Activated T-helper 1 cell treated with Interleukin-2 at 50 U/mL for 16 hours (primary cell): Measurements from ENCODE around the gene PTPRT.

ENCODE experiments used
- DNase-seq: peaks from one replicate; pipeline ENCODE4 v3.0.0-alpha.2; 2020; ENCODE audit warnings: low read depth

Gene PTPRT

DNA sequence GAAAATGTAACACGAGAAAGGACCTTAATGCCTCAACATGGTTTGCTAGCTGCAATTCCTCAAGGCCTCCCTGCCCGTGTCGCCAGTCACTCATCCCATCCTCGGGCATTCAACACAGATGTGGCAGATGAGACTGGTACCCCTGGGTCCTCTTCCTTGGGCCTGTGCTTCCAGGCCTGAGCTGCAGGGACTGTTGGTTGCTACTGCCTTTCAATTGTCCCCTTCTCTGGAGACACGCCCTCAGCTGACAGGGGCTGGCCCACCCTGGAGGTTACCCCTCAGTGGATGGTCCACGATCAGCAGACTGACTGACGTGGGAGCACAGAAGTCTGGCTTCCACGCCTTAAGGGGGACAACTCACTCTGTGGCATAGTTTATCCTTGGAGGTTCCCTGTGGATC lies 1076.5 kb downstream of the PTPRT start:
- no peak for DNase-seq

DNA sequence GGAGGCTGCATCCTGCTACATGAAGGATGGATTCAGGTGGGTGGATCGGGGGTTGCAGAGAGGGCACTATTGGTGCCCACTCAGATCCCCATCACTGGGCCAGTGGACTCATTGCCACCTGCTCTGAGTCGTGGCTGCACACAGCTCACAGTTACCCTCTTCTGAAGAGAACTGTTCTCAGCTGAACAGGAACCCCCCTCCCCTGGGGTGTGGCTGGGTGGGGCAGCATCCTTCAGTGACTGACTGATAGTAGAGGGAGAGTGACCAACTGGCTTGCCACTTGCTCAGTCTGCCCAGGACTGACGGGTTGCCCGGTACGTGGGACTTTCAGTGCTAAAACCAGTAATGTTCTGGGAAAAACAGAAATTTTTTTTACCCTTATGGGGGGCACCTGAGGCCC lies 1077.5 kb downstream of the PTPRT start:
- DNase-seq = no peak

DNA sequence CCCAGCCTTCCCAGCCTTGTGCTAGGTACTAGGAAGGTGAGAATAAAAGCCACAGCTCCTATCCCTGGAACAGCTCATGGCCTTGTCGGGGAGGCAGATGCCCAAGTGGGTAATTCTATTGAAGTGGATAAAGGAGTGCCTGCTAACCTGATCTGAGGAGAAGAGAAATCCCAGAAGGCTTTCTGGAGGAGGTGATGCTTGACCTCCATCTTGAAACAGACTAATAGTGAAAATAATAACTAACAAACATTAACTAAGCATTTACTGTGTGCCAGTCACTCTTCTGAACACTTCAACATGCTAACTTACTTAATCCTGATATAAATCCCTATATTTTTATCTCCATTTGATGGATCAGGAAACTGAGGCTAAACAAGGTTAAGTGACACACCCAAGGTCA lies 1078.4 kb downstream of the PTPRT start:
- DNase-seq = no peak

DNA sequence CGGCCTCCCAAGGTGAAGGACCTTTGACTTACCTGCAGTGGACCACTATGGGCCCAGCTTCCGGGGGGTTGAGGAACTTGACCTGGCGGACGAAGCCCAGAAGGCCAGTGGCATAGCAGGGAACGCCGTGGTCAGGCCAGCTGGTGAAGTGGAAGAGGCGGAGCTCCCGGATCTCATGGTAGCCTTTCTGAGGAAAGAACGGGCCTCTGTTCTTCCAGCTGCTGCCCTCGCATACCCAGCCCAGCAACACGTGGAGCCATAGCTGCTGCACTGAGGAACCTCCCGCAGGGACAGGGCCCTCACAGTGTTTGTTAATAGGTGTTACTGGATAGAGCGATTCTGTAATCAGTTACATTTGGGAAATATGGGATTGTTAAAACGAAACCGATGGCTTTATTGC lies 1079.4 kb downstream of the PTPRT start:
- no peak for DNase-seq

DNA sequence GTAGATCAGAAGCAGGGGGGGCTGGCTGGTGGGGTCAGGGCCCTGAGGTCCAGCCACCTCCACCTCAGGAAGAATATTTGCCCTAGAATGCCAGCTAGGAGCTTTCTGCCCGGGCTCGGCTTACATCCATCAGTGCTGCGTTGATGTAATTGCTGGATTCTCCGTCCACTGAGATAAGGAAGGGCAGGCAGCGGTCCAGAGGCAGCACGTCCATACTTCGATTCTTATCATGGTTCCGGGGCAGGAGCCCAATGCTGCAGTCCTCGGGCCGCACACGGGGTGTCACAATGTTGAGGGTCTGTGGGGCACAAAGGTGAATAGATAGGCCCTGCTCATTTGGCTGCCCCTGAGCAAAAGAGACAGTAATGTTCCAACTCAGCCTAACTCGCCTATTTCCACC lies 1087.7 kb downstream of the PTPRT start:
- DNase-seq = no peak

DNA sequence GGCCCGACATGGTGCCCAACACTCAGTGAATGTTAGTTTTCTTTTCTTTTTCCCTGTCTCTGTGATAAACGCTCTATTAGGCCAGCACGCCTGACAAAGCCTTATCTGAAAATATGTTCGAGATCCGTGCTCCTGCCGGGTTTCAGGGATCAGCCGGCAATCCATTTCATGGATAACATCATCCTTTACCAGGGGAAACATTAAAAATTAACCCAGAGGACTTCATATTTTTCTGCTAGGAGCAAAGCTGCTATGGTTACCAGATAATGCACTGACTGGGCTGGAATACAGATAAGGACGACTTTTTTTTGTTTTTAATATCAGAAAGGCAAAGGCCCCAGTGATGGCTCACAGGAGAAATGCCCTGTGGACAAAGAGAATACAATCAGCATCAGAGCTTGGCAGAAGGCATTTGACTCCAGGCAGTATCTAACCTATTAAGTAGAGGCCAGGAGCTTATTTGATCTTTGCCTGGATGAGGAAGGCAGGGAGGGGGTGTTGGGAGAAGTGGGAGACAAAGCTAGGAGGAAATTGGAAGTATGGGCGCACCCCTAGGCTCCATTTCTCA lies 1089.5 kb downstream of the PTPRT start:
- no peak for DNase-seq

DNA sequence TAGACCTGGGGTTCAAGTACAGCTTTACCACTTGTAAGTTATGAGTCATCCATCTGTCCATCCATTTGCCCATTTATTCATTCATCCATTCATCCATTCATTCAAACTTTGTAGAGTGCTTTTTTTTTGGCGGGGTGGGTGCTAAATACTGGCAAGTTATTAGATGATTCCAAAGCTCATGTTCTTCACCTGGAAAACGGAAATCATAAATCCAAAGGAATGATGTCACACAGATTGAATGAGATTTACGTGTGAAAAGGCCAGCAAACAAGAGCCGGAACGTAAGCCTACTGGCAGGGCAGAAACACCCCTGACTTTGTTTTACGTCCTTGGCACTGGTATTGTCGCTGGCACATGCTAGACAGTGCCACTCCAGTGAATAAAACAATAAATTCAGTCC lies 1090.6 kb downstream of the PTPRT start:
- DNase-seq = no peak

DNA sequence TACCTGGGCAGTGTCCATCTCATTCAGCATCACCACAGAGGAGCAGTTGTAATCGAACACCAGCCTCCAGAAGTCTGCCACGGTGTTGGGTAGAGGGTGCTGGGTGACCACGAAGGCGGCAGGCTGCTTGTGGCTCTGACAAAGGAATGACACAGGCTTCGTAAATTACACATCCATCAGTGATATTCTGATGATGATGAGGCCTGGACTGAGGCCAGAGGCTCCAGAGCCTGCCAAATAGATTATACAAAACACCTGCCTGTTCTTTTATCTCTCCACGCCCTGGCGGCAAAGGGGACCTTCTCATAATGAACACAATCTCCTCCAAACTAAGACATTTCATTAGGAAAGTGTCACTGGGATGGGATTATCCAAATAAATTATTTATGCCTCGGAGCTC lies 1091.3 kb downstream of the PTPRT start:
- DNase-seq = no peak

DNA sequence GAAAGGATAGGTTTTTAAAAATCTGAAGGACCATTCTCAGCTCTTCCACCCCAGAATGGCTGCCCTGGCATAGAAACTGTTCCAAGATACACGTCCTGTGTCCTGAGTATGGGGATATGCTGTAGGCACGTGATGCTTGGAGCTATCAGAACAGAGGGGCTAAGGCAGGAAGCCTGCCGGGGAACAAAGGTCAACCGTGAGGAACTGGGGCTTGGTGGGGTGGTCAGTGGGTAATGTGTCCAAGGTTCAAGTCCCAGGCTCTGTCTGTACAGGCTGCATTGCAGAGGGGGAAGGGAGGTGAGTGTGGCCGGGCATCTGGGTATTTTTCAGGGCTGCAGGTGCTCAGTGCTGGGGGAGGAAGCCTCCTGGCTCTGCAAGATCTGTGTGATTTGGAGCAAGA lies 1092.0 kb downstream of the PTPRT start:
- DNase-seq = no peak

DNA sequence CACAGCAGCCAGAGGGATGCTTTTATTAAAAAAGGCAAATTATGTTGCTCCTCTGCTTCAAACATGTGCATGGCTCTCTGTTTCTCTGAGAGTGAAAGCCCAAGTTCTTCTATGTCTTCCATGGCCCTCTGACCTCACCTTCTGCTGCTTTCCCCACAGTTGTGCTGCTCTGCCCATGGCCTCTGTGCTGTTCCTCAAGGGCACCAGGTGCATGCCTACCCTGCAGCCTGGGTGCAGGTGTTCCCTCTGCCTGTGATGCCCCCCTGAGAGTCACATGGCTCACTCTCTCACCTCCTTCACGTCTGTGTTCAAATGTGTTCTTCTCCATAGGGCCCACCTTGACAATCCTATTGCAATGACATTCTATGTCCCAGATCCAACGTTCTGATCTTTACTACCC lies 1094.5 kb downstream of the PTPRT start:
- DNase-seq = no peak

DNA sequence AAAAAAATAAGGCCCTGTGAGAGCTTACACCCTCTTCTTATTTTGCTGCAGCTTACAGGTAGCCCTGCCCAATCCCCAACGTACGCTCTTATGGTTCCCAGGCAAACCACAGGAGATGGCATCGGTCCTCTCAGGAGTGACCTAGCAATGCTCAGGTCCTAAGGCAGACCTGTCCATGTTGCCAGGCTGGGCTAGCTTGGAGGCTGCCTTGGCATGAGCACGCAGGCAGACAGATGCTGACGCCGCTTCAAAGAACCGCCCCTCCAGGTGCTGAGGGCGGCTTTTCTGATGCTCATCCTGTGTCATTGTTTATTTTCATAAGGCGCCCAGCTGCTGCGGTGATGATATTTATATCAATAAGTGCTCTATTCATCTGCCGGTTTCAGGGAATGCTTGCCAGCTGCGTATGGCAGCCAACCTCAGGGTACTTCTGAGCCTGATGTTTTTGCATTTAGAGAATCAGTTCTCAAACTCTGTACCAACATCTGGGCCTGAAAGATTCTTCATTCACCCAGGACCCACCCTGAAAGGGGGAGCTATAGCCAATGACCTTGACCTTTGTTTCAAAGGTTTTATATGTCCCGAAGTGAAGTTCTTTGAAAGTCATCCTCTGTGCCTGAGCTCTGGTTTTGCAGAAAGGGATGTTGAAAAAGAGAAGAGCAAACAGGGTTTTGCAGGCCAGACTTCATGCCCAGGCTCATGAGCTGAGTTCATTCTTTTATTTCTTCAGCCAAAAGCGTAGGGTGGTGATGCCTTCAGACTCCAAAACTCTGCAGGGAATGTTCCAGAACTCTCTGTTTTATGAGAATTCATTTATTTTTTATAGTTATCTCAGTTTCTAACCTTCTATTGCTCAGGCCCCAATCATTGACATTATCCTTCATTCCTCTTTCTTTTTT lies 1095.9 kb downstream of the PTPRT start:
- DNase-seq = no peak

DNA sequence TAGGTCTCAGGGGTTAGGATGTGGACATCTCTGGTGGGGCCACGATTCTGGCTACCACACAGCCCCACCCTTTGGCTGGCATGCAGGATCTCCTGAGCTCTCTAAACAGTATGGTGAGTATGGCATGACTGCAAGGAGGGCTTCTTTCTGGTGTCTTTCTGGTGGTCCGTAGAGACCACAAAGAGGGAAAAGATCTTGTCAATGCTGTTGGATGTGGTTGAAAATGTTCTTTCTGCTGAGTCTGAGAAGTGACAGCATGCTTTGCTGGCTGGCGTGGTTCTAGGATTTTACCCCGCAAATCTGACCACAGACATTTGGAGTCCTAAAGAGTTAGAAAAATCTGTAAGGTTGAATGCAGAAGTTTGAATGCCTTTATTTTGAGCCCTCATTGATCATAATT lies 1096.7 kb downstream of the PTPRT start:
- no peak for DNase-seq

DNA sequence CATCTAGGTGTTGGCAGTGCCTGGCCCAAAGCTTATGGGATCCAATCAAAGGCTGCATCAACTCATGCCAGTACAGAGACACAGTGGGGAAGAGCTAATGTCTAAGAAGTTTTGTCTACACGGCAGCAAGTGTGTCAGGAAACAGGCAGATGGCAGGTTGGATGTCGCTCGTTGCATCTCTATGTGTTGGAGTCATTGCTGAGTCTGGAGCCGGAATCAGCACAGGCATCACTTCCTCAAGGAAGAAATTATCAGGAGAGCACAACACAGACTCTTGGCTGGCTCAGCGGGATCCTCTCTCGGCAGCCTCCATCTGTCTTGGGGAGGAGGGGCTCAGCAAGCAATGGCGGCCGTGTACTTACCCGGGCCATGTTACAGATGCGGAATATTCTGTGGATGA lies 1104.3 kb downstream of the PTPRT start:
- no peak for DNase-seq

DNA sequence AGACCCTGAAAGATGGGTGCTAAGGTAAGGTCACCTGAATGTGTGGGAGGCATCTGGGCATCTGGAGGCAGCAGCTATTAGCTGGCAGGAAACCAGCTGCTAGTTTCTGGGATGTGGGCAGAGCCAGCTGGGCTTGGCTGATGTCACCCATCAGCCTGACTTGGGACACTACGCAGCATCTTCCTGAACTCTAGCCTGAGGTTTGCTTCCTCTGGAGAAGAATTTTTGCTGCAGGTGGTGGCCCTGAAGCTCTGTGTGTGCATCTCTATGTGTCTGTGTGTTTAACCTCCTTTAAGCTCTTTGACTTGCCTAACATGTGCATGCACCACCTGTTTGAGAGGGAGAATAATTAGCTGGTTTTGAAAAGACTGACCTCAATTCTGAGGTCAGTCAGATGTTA lies 1106.4 kb downstream of the PTPRT start:
- DNase-seq = no peak

DNA sequence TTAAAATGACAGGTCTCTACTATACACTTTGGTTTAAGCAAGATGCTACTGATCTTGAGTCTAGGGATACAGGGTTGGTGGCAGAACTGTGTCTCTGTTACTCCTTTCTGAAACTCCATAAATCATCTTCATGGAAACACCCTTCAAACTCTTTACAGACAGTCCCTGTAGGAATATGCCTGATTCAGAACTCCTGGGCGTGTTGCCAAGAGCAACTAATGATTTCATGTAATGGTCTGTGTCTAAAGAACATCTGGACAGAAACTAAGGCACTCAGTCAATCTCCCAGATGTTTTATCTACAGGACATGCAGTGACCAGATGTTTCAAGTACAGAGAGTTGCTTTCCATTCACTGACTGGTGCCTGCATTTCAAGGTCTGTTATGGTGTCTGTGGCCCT lies 1107.1 kb downstream of the PTPRT start:
- DNase-seq = no peak

DNA sequence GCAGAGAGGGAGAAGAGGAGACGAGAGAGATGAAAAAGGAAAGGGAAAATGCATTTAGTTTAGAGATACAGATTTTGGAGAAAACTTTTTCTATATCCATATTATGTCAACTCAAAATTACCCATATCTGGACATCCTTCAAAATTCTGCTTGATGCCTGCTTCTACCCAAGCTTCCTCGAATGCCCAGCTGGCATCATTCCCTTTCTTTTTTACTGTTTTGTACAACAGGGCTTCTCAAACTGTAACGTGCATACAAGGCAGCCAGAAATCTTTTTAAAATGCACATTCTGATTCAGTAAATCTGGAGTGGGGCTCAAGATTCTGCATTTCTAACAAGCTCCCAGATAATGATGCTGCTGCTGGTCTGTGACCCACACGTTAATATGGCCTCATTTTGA lies 1108.8 kb downstream of the PTPRT start:
- DNase-seq = no peak

DNA sequence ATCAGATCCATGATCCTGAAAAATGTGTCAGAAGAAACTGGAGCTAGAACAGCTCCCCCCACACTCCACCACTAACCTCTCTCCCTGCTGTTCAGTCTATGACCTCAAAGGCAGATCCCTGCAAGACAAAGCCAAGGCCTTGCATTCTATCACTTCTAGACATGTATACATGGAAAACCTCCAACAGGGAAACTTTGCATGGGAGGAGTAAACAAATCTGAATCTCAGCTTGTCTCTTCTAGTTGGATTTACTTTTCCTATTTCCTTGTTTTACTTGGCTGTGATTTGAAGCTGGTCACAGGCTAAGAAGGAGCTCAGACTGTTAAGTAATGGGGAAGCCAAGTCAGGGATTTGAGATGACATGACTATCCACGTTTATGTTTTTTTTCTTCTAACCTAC lies 1114.8 kb downstream of the PTPRT start:
- no peak for DNase-seq

DNA sequence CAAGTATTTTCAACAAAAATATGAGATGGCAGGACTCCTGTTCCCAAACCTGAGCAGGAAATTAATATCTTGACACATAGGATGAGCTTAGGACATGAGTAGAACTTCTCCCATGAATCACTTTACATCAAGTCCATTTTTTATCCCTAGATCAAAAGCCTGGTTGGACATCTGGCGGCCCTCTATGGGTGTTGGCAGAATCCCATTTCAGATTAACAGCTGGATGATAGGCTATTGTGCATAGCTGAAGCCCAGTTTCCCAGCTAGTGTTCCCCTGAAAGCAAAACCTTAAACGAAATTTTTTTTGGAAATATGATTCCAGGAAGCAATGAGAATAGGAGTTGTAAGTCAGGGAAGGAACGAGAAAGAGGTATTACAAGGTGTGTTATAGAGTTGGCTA lies 1122.1 kb downstream of the PTPRT start:
- DNase-seq = no peak

DNA sequence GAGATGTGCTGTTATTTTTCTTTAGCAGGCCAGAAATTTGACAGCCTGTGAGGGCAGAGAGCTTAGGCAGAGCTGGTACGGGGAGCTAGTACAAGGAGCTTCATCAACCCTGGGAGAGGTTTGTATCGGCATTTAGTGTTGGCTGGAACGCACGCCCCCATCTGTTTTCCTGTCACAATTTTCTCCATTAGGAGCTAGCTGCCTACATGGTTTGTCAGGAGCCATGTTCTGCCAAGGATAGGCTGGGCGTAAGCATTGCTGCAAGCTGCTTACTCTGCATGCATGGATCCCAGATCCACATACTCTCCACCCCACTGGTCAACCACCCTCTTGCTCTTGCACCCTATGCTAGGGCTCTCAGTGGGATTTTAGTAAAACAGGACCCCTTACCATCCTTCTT lies 1122.5 kb downstream of the PTPRT start:
- DNase-seq = no peak

DNA sequence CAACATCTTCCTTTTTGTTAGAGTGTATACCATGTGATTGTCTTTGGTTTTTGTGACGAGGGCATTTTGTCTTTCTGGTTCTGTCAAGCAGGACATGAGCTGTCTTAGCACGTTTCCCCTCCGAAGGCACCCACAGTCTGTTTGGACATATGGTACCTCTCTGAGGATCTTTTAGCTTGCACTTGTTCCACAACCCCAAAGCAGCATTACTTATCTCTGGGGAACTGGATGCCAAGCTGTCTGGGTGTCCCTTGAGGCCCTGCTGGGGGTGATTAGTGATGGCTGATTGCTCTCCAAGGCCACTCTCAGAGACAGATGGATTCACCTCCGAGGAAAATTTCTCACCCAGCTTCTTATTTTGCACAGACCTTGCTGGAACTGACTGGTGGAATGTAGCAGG lies 1126.6 kb downstream of the PTPRT start:
- DNase-seq = no peak

DNA sequence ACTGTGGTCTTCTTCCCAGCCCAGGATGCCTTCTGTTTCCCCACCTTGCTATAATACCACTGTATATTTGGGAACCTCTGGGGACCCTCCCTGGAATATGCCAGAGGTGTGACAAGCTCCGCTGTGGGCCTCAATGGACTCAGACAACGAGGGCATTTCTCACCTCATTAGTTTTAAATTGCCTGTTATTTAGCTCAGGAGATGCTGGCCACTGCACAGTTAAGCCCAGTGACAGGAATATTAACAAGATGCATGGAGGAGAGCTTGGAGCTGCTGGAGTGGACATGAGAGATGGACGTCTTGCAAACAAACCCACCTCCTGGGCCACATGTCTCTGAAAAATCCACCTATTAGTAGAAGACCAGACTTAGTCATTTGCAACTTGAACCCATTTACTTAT lies 1136.4 kb downstream of the PTPRT start:
- DNase-seq = no peak

DNA sequence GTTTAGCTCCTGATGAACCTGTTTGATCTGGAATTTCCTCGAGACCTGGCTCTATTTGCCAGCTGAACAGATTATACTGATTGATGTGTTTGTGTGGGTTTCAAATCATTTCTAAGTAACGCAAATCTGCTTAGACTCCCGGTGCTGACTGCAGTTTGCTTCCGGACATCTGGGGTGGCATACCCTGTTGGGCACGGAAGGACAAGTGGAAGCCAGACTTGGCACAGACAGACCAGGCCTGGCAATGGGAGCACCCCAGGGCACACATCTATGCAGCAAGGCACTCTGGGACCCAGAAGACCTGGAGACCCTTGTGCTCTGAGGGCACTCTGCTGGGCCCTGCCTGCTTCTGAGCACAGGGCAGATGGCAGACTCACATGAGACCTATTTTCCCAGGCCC lies 1137.8 kb downstream of the PTPRT start:
- DNase-seq = no peak

DNA sequence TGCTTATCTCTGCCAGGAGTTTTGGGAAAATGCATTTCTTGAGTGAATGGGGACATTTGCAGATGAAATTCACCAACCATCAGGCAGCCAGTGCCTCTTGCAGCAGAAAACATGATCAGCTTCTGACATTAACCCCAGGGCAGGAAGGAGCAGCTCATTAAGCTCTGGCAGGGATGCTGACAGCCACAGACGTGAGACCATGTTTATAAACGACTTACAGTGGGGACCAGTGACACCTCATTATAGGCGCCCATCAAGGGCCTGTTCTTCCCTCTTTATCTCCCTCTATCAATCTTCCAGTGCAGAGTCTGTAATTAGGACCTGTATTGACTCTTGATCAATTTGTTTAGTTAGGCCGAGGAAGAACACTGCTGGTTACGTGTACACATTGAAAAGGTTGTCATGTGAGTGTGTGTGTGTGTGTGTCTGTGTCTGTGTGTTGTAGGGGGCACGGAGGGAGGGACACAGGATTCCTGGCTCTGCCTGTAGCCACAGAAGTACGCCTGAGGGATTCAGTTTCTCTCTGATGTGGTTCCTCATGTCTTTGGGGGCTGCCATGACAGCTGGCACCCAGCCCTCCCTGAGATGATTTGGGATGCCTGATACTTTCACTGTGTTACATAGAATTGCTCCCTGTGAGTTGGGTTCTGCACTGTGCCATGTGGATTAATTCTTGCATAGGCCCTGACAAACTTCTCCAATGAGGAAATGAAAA lies 1143.2 kb downstream of the PTPRT start:
- no peak for DNase-seq
